ENCODE data around the gene CRABP1.

CRABP1 gene

DNA sequence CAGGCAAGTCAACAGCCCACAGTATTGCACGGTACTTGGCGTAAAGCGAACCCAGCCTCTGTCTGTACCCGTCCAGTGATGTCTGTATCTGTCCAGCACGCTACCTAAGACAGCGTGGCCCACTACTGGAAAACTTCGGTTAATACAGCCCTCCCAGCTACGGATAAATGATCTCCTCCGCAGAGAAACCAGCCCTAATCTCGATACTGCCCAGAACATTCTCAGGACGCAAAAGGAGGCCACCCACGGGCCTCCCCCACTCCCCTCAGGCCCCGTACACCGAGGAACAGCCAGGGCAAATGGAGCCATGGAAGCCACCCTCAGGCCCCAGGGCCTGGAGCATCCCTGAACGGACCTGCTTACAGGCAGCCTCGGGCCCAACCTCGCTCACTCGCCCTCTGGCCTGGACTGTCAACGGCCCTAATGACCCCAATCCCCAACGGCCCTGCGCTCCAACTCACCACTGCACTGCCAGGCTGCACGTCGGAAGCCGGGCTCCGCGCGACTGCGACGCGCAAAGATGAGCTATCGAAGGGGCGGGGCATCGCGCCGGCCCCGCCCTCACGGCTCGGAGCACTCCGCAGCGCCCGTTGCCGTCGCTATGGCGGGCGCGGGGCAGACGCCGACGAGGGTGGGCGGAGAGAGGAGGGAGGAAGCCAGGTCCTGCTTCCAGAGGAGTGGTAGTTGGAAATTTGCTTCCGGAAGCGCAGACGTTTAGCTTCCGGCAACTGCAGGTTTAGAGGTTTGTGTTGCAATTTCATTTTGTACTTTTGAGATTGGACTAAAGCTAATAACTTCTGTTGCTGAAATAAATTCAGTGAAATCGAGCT lies 40.8 kb upstream of the CRABP1 start, which contains the start of gene SKIC8 (continued):
- no peak for TF ChIP-seq ZNF362 (tag by site-specific recombination; IDR thresholded peaks at IDR 0.05)
- TF ChIP-seq ZNF596 (tag by site-specific recombination; IDR thresholded peaks at IDR 0.05), result no peak
- no peak for TF ChIP-seq ZNF248 (tag by site-specific recombination; IDR thresholded peaks at IDR 0.05)
- no peak for TF ChIP-seq ZNF221 (tag by site-specific recombination; IDR thresholded peaks at IDR 0.05; ENCODE audit: borderline replicate concordance)
- TF ChIP-seq MEIS1 (CRISPR knock-in tag; IDR thresholded peaks at IDR 0.05; ENCODE audit: borderline replicate concordance), result no peak
- TF ChIP-seq, protein P1, sequence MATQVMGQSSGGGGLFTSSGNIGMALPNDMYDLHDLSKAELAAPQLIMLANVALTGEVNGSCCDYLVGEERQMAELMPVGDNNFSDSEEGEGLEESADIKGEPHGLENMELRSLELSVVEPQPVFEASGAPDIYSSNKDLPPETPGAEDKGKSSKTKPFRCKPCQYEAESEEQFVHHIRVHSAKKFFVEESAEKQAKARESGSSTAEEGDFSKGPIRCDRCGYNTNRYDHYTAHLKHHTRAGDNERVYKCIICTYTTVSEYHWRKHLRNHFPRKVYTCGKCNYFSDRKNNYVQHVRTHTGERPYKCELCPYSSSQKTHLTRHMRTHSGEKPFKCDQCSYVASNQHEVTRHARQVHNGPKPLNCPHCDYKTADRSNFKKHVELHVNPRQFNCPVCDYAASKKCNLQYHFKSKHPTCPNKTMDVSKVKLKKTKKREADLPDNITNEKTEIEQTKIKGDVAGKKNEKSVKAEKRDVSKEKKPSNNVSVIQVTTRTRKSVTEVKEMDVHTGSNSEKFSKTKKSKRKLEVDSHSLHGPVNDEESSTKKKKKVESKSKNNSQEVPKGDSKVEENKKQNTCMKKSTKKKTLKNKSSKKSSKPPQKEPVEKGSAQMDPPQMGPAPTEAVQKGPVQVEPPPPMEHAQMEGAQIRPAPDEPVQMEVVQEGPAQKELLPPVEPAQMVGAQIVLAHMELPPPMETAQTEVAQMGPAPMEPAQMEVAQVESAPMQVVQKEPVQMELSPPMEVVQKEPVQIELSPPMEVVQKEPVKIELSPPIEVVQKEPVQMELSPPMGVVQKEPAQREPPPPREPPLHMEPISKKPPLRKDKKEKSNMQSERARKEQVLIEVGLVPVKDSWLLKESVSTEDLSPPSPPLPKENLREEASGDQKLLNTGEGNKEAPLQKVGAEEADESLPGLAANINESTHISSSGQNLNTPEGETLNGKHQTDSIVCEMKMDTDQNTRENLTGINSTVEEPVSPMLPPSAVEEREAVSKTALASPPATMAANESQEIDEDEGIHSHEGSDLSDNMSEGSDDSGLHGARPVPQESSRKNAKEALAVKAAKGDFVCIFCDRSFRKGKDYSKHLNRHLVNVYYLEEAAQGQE (tag by site-specific recombination; IDR thresholded peaks at IDR 0.05), result peak; percentile 60; the same call in 1 of the 2 replicates
- TF ChIP-seq, protein P2, sequence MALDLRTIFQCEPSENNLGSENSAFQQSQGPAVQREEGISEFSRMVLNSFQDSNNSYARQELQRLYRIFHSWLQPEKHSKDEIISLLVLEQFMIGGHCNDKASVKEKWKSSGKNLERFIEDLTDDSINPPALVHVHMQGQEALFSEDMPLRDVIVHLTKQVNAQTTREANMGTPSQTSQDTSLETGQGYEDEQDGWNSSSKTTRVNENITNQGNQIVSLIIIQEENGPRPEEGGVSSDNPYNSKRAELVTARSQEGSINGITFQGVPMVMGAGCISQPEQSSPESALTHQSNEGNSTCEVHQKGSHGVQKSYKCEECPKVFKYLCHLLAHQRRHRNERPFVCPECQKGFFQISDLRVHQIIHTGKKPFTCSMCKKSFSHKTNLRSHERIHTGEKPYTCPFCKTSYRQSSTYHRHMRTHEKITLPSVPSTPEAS (tag by site-specific recombination; IDR thresholded peaks at IDR 0.05), result no peak
- TF ChIP-seq ZBTB26 (tag by site-specific recombination; optimal IDR thresholded peaks at IDR 0.05), result peak; percentile 71
- peak; percentile 86 for TF ChIP-seq KLF16 (tag by site-specific recombination; IDR thresholded peaks at IDR 0.05)
- TF ChIP-seq ZFP41 (tag by site-specific recombination; IDR thresholded peaks at IDR 0.05; ENCODE audit: borderline replicate concordance), result no peak; the same call in 1 of the 2 replicates
- TF ChIP-seq KLF9 (tag by site-specific recombination; IDR thresholded peaks at IDR 0.05; ENCODE audit: low read depth), result peak; percentile 82
- TF ChIP-seq ZNF140 (tag by site-specific recombination; IDR thresholded peaks at IDR 0.05), result no peak
- TF ChIP-seq ZNF391 (tag by site-specific recombination; IDR thresholded peaks at IDR 0.05; ENCODE audit: borderline replicate concordance, low read depth), result no peak
- TF ChIP-seq ZBTB20 (tag by site-specific recombination; IDR thresholded peaks at IDR 0.05), result 0 out of 2 replicates have a peak, but pooled peaks have one; percentile 39
- 0 out of 2 replicates have a peak, but pooled peaks have one; percentile 28 for TF ChIP-seq ZNF580 (tag by site-specific recombination; IDR thresholded peaks at IDR 0.05)
- no peak for TF ChIP-seq ZIC2 (tag by site-specific recombination; IDR thresholded peaks at IDR 0.05)
- no peak for TF ChIP-seq ELK4 (IDR thresholded peaks at IDR 0.05; ENCODE audit: borderline replicate concordance, low read depth, low read length)
- no peak for TF ChIP-seq PRDM10 (tag by site-specific recombination; IDR thresholded peaks at IDR 0.05)
- TF ChIP-seq OSR2 (tag by site-specific recombination; IDR thresholded peaks at IDR 0.05), result peak; percentile 98
- TF ChIP-seq ZNF274 (IDR thresholded peaks at IDR 0.05; ENCODE audit: low read length), result no peak
- no peak for TF ChIP-seq ZNF274 (tag by site-specific recombination; IDR thresholded peaks at IDR 0.05; ENCODE audit: borderline replicate concordance)
- no peak for TF ChIP-seq ZNF664 (tag by site-specific recombination; IDR thresholded peaks at IDR 0.05)
- TF ChIP-seq ZNF48 (tag by site-specific recombination; IDR thresholded peaks at IDR 0.05), result no peak
- TF ChIP-seq ZNF354C (tag by site-specific recombination; IDR thresholded peaks at IDR 0.05; ENCODE audit: borderline replicate concordance, low read depth), result no peak
- TF ChIP-seq ZNF560 (tag by site-specific recombination; IDR thresholded peaks at IDR 0.05; ENCODE audit: borderline replicate concordance), result no peak
- TF ChIP-seq KLF1 (tag by site-specific recombination; IDR thresholded peaks at IDR 0.05), result peak; percentile 14; the same call in 1 of the 2 replicates

All from HEK293 (cell line).